Trophoblast cell (in vitro differentiated cells and primary cell): ENCODE results near the gene CUL3.

Source experiments
- DNase-seq, 2 donors: peaks; one replicate each; pipeline ENCODE4 v3.0.0-alpha.2; 2016
- H2AFZ ChIP-seq: 2 replicates; pipeline ENCODE4 v1.6.1; 2013; ENCODE audit warnings: low read length, moderate library complexity, mild to moderate bottlenecking; ENCODE audit not compliant: insufficient read depth, poor library complexity
- H2AK5ac ChIP-seq: 2 replicates; pipeline ENCODE4 v1.6.1; 2013; ENCODE audit warnings: mild to moderate bottlenecking, low read length
- H2BK120ac ChIP-seq: 2 replicates; pipeline ENCODE4 v1.6.1; 2013; ENCODE audit warnings: low read length, mild to moderate bottlenecking, moderate library complexity; ENCODE audit not compliant: insufficient read depth, poor library complexity
- H2BK12ac ChIP-seq: 2 replicates; pipeline ENCODE4 v1.6.1; 2013; ENCODE audit warnings: mild to moderate bottlenecking, low read length, moderate library complexity
- H2BK5ac ChIP-seq: 2 replicates; pipeline ENCODE4 v1.6.1; 2013; ENCODE audit warnings: low read length, low read depth, moderate library complexity, mild to moderate bottlenecking; ENCODE audit not compliant: poor library complexity
- H3K14ac ChIP-seq: 2 replicates; pipeline ENCODE4 v1.6.1; 2013; ENCODE audit warnings: mild to moderate bottlenecking, low read length
- H3K18ac ChIP-seq: 2 replicates; pipeline ENCODE4 v1.6.1; 2013; ENCODE audit warnings: mild to moderate bottlenecking, low read length
- H3K23ac ChIP-seq: 2 replicates; pipeline ENCODE4 v1.6.1; 2013; ENCODE audit warnings: low read length
- H3K27ac ChIP-seq: 2 replicates; pipeline ENCODE4 v1.5.1; 2013; ENCODE audit warnings: low read depth, mild to moderate bottlenecking, inconsistent platforms, low read length, moderate library complexity
- H3K27me3 ChIP-seq: 2 replicates; pipeline ENCODE4 v1.6.1; 2013; ENCODE audit warnings: inconsistent platforms, mild to moderate bottlenecking, low read length, moderate library complexity; ENCODE audit not compliant: insufficient read depth
- H3K36me3 ChIP-seq, 2 experiments: 1 replicate in 1 of 2; 2 replicates in 1 of 2; pipeline ENCODE4 v1.6.1; 2013; ENCODE audit warnings: low read length in 2 of 2, mild to moderate bottlenecking in 2 of 2, moderate library complexity in 1 of 2; ENCODE audit not compliant: insufficient read depth in 2 of 2, control insufficient read depth in 1 of 2
- H3K4ac ChIP-seq: 2 replicates; pipeline ENCODE4 v1.6.1; 2013; ENCODE audit warnings: low read depth, mild to moderate bottlenecking, low read length, moderate library complexity
- H3K4me1 ChIP-seq, 2 experiments: 1 replicate in 1 of 2; 2 replicates in 1 of 2; pipeline ENCODE4 v1.6.1; 2013; ENCODE audit warnings: low read length in 2 of 2, mild to moderate bottlenecking in 2 of 2, moderate library complexity in 1 of 2; ENCODE audit not compliant: insufficient read depth in 2 of 2, control insufficient read depth in 1 of 2
- H3K4me2 ChIP-seq: 2 replicates; pipeline ENCODE4 v1.6.1; 2013; ENCODE audit warnings: inconsistent platforms, mild to moderate bottlenecking, low read length, moderate library complexity
- H3K4me3 ChIP-seq: 2 replicates; pipeline ENCODE4 v1.5.1; 2013; ENCODE audit warnings: mild to moderate bottlenecking, low read depth, low read length, inconsistent platforms
- H3K79me1 ChIP-seq: one replicate; pipeline ENCODE4 v1.6.1; 2013; ENCODE audit warnings: low read length
- H3K79me2 ChIP-seq: 2 replicates; pipeline ENCODE4 v1.6.1; 2013; ENCODE audit warnings: low read length, mild to moderate bottlenecking; ENCODE audit not compliant: control insufficient read depth, insufficient read depth, poor library complexity
- H3K9ac ChIP-seq: 2 replicates; pipeline ENCODE4 v1.6.1; 2013; ENCODE audit warnings: mild to moderate bottlenecking, low read length
- H3K9me3 ChIP-seq: 2 replicates; pipeline ENCODE4 v1.6.1; 2013; ENCODE audit warnings: low read depth, mild to moderate bottlenecking, control low read depth, inconsistent platforms, low read length; ENCODE audit not compliant: insufficient read depth
- H4K12ac ChIP-seq: 2 replicates; pipeline ENCODE4 v1.6.1; 2013; ENCODE audit warnings: low read depth, mild to moderate bottlenecking, low read length, moderate library complexity
- H4K8ac ChIP-seq: 2 replicates; pipeline ENCODE4 v1.6.1; 2013; ENCODE audit warnings: low read depth, mild to moderate bottlenecking, low read length, moderate library complexity
- H4K91ac ChIP-seq: one replicate; pipeline ENCODE4 v1.6.1; 2013; ENCODE audit warnings: low read depth, mild to moderate bottlenecking, low read length, moderate library complexity
- WGBS: extraction: QIAGEN DNeasy Blood & Tissue Kit; methylation state at CpG from one replicate; pipeline ENCODE4 v1.1.7; 2013; ENCODE audit warnings: missing lambda C conversion rate; ENCODE audit not compliant: insufficient read length, insufficient coverage; ENCODE audit errors: extremely low coverage; 5-methylcytosine and 5-hydroxymethylcytosine counted together

Gene CUL3

DNA sequence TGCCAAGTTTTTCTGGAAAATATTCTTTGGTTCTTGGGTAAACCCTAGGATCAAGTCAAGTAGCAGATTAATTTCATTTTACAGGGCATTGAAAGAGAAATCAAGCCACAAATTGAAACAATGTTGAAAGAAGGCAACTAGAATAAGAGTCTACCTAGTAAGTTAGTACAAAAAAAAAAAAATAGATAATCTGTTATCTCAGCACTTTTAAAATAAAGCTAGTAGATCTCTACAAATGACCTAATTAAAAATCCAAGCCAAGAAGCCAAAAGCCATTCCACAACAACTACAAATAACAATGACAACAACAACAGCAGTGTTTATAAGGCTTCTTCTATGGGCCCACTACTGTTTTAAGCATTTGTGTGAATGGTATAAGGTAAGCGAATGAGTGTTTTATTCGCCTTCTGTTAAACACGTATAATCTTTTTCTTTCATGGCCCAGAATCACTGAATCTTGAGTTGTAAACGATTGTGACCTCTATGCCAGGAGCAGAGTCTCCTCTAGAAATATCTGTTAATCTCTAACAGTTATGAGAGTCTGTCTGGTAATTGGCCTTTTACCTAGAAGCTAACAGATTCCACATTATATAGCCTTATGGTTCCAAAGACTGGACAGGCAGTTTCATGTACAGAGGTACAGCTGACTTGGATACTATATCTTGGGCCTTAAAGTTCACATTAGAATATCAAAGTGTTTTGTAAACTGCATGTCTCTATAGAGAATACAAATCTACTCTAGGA is 28.6 kb upstream of the CUL3 start:
- Histone ChIP-seq H2AFZ (no peak overlapping the region), H4K8ac (no peak overlapping the region), H2AK5ac (no peak overlapping the region), H3K9ac (no peak overlapping the region), H3K27ac (no peak overlapping the region), H3K23ac (no peak overlapping the region), H3K36me3 (no peaks in the 10 kb centered on the region), H3K18ac (no peak overlapping the region), H3K4ac (no peak overlapping the region), H3K14ac (no peak overlapping the region), H2BK12ac (no peak overlapping the region), H3K79me2 (no peaks in the 10 kb centered on the region), H3K79me1 (no peaks in the 10 kb centered on the region), H3K9me3 (no peaks in the 10 kb centered on the region), H4K91ac (no peak overlapping the region), H3K4me3 (no peak overlapping the region), H2BK120ac (no peak overlapping the region), H3K4me1 (no peaks in the 10 kb centered on the region), H4K12ac (no peak overlapping the region), H3K4me2 (no peak overlapping the region), H3K27me3 (no peaks in the 10 kb centered on the region), H2BK5ac (no peak overlapping the region)
- no CpG with 5 or more reads among the region's 4 CpGs for WGBS
- no peak for DNase-seq

- no peak overlapping the region for H4K12ac ChIP-seq
- H3K27ac ChIP-seq = no peak overlapping the region
- H3K4me1 ChIP-seq = no peaks in the 10 kb centered on the region
- no peak overlapping the region for H3K4me2 ChIP-seq
- no peak overlapping the region for H2BK12ac ChIP-seq
- no peak overlapping the region for H3K9ac ChIP-seq
- H3K4ac ChIP-seq = no peak overlapping the region
- no peak overlapping the region for H3K23ac ChIP-seq
- no peak overlapping the region for H3K18ac ChIP-seq
- DNase-seq = no peak
- H4K91ac ChIP-seq = no peak overlapping the region
- no peak overlapping the region for H3K4me3 ChIP-seq
- no peaks in the 10 kb centered on the region for H3K79me2 ChIP-seq
- no peak overlapping the region for H2BK120ac ChIP-seq
- H3K79me1 ChIP-seq = no peaks in the 10 kb centered on the region
- no peak overlapping the region for H2AFZ ChIP-seq
- no peaks in the 10 kb centered on the region for H3K9me3 ChIP-seq
- H3K27me3 ChIP-seq = no peaks in the 10 kb centered on the region
- WGBS = no CpG with 5 or more reads among the region's 5 CpGs
- no peak overlapping the region for H3K14ac ChIP-seq
- no peak overlapping the region for H4K8ac ChIP-seq
- no peaks in the 10 kb centered on the region for H3K36me3 ChIP-seq
- H2AK5ac ChIP-seq = no peak overlapping the region
- H2BK5ac ChIP-seq = no peak overlapping the region
Observed at GRCh38 chr2:224612578-224612977, 27.4 kb upstream of the CUL3 start.

DNA sequence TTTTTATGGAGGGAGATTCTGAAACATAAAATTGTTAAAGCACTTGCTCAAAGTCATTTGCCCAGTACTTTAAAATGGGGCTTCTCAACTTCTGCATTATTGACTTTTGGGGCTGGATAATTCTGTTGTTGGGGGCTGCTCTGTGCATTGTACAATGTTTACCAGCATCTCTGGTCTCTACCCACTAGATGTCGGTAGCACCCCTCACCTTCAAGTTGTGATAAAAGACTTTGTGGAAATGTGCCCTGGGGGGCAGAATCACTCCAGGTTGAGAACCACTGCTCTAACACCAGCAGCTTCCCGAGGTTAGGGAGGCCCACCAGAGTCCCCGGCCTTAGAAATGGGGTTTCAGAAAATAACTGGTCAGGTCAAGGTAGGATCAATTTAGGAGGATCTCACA is 26.8 kb upstream of the CUL3 start:
- no peak overlapping the region for H3K4ac ChIP-seq
- no peak overlapping the region for H3K4me2 ChIP-seq
- H3K79me1 ChIP-seq = no peaks in the 10 kb centered on the region
- no peak overlapping the region for H3K9ac ChIP-seq
- no peaks in the 10 kb centered on the region for H3K79me2 ChIP-seq
- H4K8ac ChIP-seq = no peak overlapping the region
- no peak for DNase-seq
- no peak overlapping the region for H2BK120ac ChIP-seq
- no peak overlapping the region for H3K18ac ChIP-seq
- H2AFZ ChIP-seq = no peak overlapping the region
- no peaks in the 10 kb centered on the region for H3K9me3 ChIP-seq
- WGBS = no CpG with 5 or more reads among the region's 3 CpGs
- H4K91ac ChIP-seq = no peak overlapping the region
- no peaks in the 10 kb centered on the region for H3K4me1 ChIP-seq
- H3K27ac ChIP-seq = no peak overlapping the region
- H3K4me3 ChIP-seq = no peak overlapping the region
- no peak overlapping the region for H4K12ac ChIP-seq
- no peaks in the 10 kb centered on the region for H3K36me3 ChIP-seq
- no peak overlapping the region for H2AK5ac ChIP-seq
- H2BK12ac ChIP-seq = no peak overlapping the region
- H2BK5ac ChIP-seq = no peak overlapping the region
- no peak overlapping the region for H3K14ac ChIP-seq
- H3K23ac ChIP-seq = no peak overlapping the region
- H3K27me3 ChIP-seq = no peaks in the 10 kb centered on the region

- Histone ChIP-seq H3K4me1 (no peaks in the 10 kb centered on the region), H3K4me3 (no peak overlapping the region), H3K36me3 (no peaks in the 10 kb centered on the region), H4K91ac (no peak overlapping the region), H2AK5ac (no peak overlapping the region), H3K4ac (no peak overlapping the region), H3K27ac (no peak overlapping the region), H3K9me3 (peaks cover 2% of the 10 kb centered on the region), H4K12ac (no peak overlapping the region), H2BK5ac (no peak overlapping the region), H3K23ac (no peak overlapping the region), H3K14ac (no peak overlapping the region), H3K27me3 (no peaks in the 10 kb centered on the region), H2BK120ac (no peak overlapping the region), H3K9ac (no peak overlapping the region), H2AFZ (no peak overlapping the region), H3K79me2 (no peaks in the 10 kb centered on the region), H4K8ac (no peak overlapping the region), H3K4me2 (no peak overlapping the region), H3K79me1 (no peaks in the 10 kb centered on the region), H2BK12ac (no peak overlapping the region), H3K18ac (no peak overlapping the region)
- DNase-seq = no peak
- no CpG with 5 or more reads among the region's 3 CpGs for WGBS
Observed at GRCh38 chr2:224608104-224608503, 22.9 kb upstream of the CUL3 start.
